ENCODE measurements around the gene EVL. TPM values are rescaled to one million over a fixed set of nuclear protein-coding genes. Genes with fewer than 3 reads are reported as not detected.

The EVL gene
- total and polyA plus RNA-seq, 2 donors = 40.3 to 93.8 TPM

- no peaks in the 10 kb centered on the region for H3K4me1 ChIP-seq (ENCODE audit: insufficient read depth)
- H3K27ac ChIP-seq (ENCODE audit: low read depth) = no peak overlapping the region
- WGBS = 94% methylated on average over 8 of the region's 8 CpGs
These were observed 54.0 kb downstream of the EVL start for GRCh38 chr14:100119251-100119650.

GRCh38 chr14:100120522-100121269 lies 55.5 kb downstream of the EVL start:
- H3K27ac ChIP-seq (ENCODE audit: low read depth) = no peak overlapping the region
- WGBS = 96% methylated on average over 18 of the region's 18 CpGs
- H3K4me3 ChIP-seq (ENCODE audit: low read depth, low read length) = no peak overlapping the region
- H3K4me1 ChIP-seq (ENCODE audit: insufficient read depth) = no peaks in the 10 kb centered on the region
- no peak for DNase-seq (ENCODE audit: extremely low spot score)
- no peaks in the 10 kb centered on the region for H3K36me3 ChIP-seq (ENCODE audit: insufficient read depth)

More at GRCh38 chr14:100119251-100119650, 54.0 kb downstream of the EVL start:
- no peak for DNase-seq (ENCODE audit: extremely low spot score)
- no peaks in the 10 kb centered on the region for H3K36me3 ChIP-seq (ENCODE audit: insufficient read depth)
- no peak overlapping the region for H3K4me3 ChIP-seq (ENCODE audit: low read depth, low read length)

- WGBS = 93% methylated on average over 14 of the region's 14 CpGs
- Histone ChIP-seq H3K27ac (ENCODE audit: low read depth) (no peak overlapping the region), H3K4me1 (ENCODE audit: insufficient read depth) (no peaks in the 10 kb centered on the region), H3K4me3 (ENCODE audit: low read depth, low read length) (no peak overlapping the region), H3K36me3 (ENCODE audit: insufficient read depth) (no peaks in the 10 kb centered on the region)
- DNase-seq (ENCODE audit: extremely low spot score) = no peak
These were observed 56.6 kb downstream of the EVL start for GRCh38 chr14:100121643-100122480.

GRCh38 chr14:100122481-100123223 lies 57.4 kb downstream of the EVL start:
- no peak overlapping the region for H3K27ac ChIP-seq (ENCODE audit: low read depth)
- no peaks in the 10 kb centered on the region for H3K36me3 ChIP-seq (ENCODE audit: insufficient read depth)
- H3K4me3 ChIP-seq (ENCODE audit: low read depth, low read length) = no peak overlapping the region
- 81% methylated on average over 8 of the region's 8 CpGs for WGBS
- H3K4me1 ChIP-seq (ENCODE audit: insufficient read depth) = no peaks in the 10 kb centered on the region
- no peak for DNase-seq (ENCODE audit: extremely low spot score)

GRCh38 chr14:100123618-100124017 lies 58.4 kb downstream of the EVL start:
- no peaks in the 10 kb centered on the region for H3K4me1 ChIP-seq (ENCODE audit: insufficient read depth)
- 98% methylated on average over 10 of the region's 10 CpGs for WGBS
- DNase-seq (ENCODE audit: extremely low spot score) = no peak
- no peaks in the 10 kb centered on the region for H3K36me3 ChIP-seq (ENCODE audit: insufficient read depth)
- H3K4me3 ChIP-seq (ENCODE audit: low read depth, low read length) = no peak overlapping the region
- H3K27ac ChIP-seq (ENCODE audit: low read depth) = no peak overlapping the region

GRCh38 chr14:100124551-100125088 lies 59.4 kb downstream of the EVL start:
- DNase-seq (ENCODE audit: extremely low spot score) = no peak
- H3K27ac ChIP-seq (ENCODE audit: low read depth) = no peak overlapping the region
- H3K36me3 ChIP-seq (ENCODE audit: insufficient read depth) = no peaks in the 10 kb centered on the region

GRCh38 chr14:100126401-100126800 lies 61.2 kb downstream of the EVL start:
- Histone ChIP-seq H3K4me1 (ENCODE audit: insufficient read depth) (no peaks in the 10 kb centered on the region), H3K4me3 (ENCODE audit: low read depth, low read length) (no peak overlapping the region), H3K36me3 (ENCODE audit: insufficient read depth) (no peaks in the 10 kb centered on the region), H3K27ac (ENCODE audit: low read depth) (no peak overlapping the region)
- 93% methylated on average over 13 of the region's 13 CpGs for WGBS
- no peak for DNase-seq (ENCODE audit: extremely low spot score)

More at GRCh38 chr14:100124551-100125088, 59.4 kb downstream of the EVL start:
- WGBS = 91% methylated on average over 20 of the region's 20 CpGs
- Histone ChIP-seq H3K4me1 (ENCODE audit: insufficient read depth) (no peaks in the 10 kb centered on the region), H3K4me3 (ENCODE audit: low read depth, low read length) (no peak overlapping the region)

- no peak overlapping the region for H3K27ac ChIP-seq (ENCODE audit: low read depth)
- H3K4me3 ChIP-seq (ENCODE audit: low read depth, low read length) = no peak overlapping the region
- 94% methylated on average over 12 of the region's 12 CpGs for WGBS
- DNase-seq (ENCODE audit: extremely low spot score) = no peak
- H3K4me1 ChIP-seq (ENCODE audit: insufficient read depth) = no peaks in the 10 kb centered on the region
- H3K36me3 ChIP-seq (ENCODE audit: insufficient read depth) = no peaks in the 10 kb centered on the region
These were observed 62.7 kb downstream of the EVL start for GRCh38 chr14:100127853-100128455.

- Histone ChIP-seq H3K4me1 (ENCODE audit: insufficient read depth) (no peaks in the 10 kb centered on the region), H3K27ac (ENCODE audit: low read depth) (no peak overlapping the region), H3K36me3 (ENCODE audit: insufficient read depth) (no peaks in the 10 kb centered on the region), H3K4me3 (ENCODE audit: low read depth, low read length) (no peak overlapping the region)
- WGBS = 76% methylated on average over 12 of the region's 12 CpGs
- DNase-seq (ENCODE audit: extremely low spot score) = no peak
These were observed 63.5 kb downstream of the EVL start for GRCh38 chr14:100128688-100129087.

- Histone ChIP-seq H3K4me1 (ENCODE audit: insufficient read depth) (no peaks in the 10 kb centered on the region), H3K27ac (ENCODE audit: low read depth) (no peak overlapping the region), H3K4me3 (ENCODE audit: low read depth, low read length) (no peak overlapping the region), H3K36me3 (ENCODE audit: insufficient read depth) (no peaks in the 10 kb centered on the region)
- 66% methylated on average over 7 of the region's 7 CpGs for WGBS
- DNase-seq (ENCODE audit: extremely low spot score) = no peak
These were observed 64.0 kb downstream of the EVL start for GRCh38 chr14:100129161-100129589.

- 85% methylated on average over 11 of the region's 11 CpGs for WGBS
- Histone ChIP-seq H3K4me1 (ENCODE audit: insufficient read depth) (no peaks in the 10 kb centered on the region), H3K36me3 (ENCODE audit: insufficient read depth) (no peaks in the 10 kb centered on the region), H3K4me3 (ENCODE audit: low read depth, low read length) (no peak overlapping the region), H3K27ac (ENCODE audit: low read depth) (no peak overlapping the region)
- DNase-seq (ENCODE audit: extremely low spot score) = no peak
These were observed 65.3 kb downstream of the EVL start for GRCh38 chr14:100130521-100130920.

- Histone ChIP-seq H3K27ac (ENCODE audit: low read depth) (no peak overlapping the region), H3K4me1 (ENCODE audit: insufficient read depth) (no peaks in the 10 kb centered on the region), H3K4me3 (ENCODE audit: low read depth, low read length) (no peak overlapping the region), H3K36me3 (ENCODE audit: insufficient read depth) (no peaks in the 10 kb centered on the region)
- WGBS = 80% methylated on average over 6 of the region's 6 CpGs
- DNase-seq (ENCODE audit: extremely low spot score) = no peak
These were observed 66.0 kb downstream of the EVL start for GRCh38 chr14:100131181-100131580.

Data from urinary bladder (tissue), 4 donors.